Pancreas (tissue), 10 donors: Measurements from ENCODE around the gene MEA1. TPM values are rescaled to one million over a fixed set of nuclear protein-coding genes. Genes with fewer than 3 reads are reported as not detected.

ENCODE experiments used
- ATAC-seq, 4 donors: fragments of 200-7000 bp; cut with Tn5 transposase; one replicate each; pipeline versions ENCODE4 v1.8.0 to v1.9.1; 2020; ENCODE audit warnings: mild to moderate bottlenecking in 4 of 4, moderate library complexity in 4 of 4
- DNase-seq, 6 donors: peaks; one replicate each; pipeline ENCODE4 v3.0.0-alpha.2; 2020
- FAIRE-seq: peaks from 2 replicates; lab custom pipeline; 2012; peaks lifted over from hg19 to GRCh38; lab: Jason Lieb, UNC
- H3K27ac ChIP-seq, 4 donors: fragments of 200-600 bp; sonication (generic); 1 replicate in 3 of 4; 2 replicates in 1 of 4; pipeline versions ENCODE4 v1.5.0 to v1.8.0; 2020
- H3K27me3 ChIP-seq, 4 donors: fragments of 200-600 bp; one replicate each; pipeline ENCODE4 v1.8.0; 2021
- H3K36me3 ChIP-seq, 3 donors: fragments of 200-600 bp; sonication (generic) in 1 of 3; one replicate each; pipeline versions ENCODE4 v1.5.0 to v1.8.0; 2020 to 2021
- H3K4me1 ChIP-seq, 3 donors: fragments of 200-600 bp; one replicate each; pipeline ENCODE4 v1.8.0; 2021
- H3K4me3 ChIP-seq, 4 donors: fragments of 200-600 bp; sonication (generic) in 2 of 4; one replicate each; pipeline versions ENCODE4 v1.5.0 to v1.8.0; 2020 to 2021
- H3K9me3 ChIP-seq, 4 donors: fragments of 200-600 bp; one replicate each; pipeline ENCODE4 v1.8.0; 2021
- WGBS, 2 donors: extraction: QIAGEN DNeasy Blood & Tissue Kit; methylation state at CpG; one replicate each; pipeline ENCODE4 v1.1.7; 2013; 5-methylcytosine and 5-hydroxymethylcytosine counted together
- intact Hi-C, 3 donors: fragments of 100-400 bp; cut with DNase I; formaldehyde crosslinking; loops; one replicate each; pipeline versions ENCODE4 v1.11.1 to v1.14.2; 2022
- polyA plus RNA-seq, 2 donors: library from polyadenylated mRNA; stranded (reverse); fragments of 200-250 nt; gene quantifications; one replicate each; pipeline ENCODE4 v1.2.3, GENCODE V29; 2013
- total RNA-seq, 6 donors: library from RNA; stranded (reverse); fragmentation: NEBNext Ultra II Directional in 4 of 6; extraction: Animal tissue kit (Norgen Biotek cat#: 25700) in 4 of 6; gene quantifications; one replicate each; pipeline versions ENCODE4 v1.2.1 to v1.2.4, GENCODE V29; 2021 to 2023
- TF ChIP-seq, protein P1 (sequence below), 4 donors: fragments of 200-600 bp; sonication (generic) in 3 of 4; IDR thresholded peaks; one replicate each; pipeline versions ENCODE4 v1.5.0 to v1.8.0; 2021; ENCODE audit warnings: antibody characterized with exemption in 4 of 4
- donor health status: healthy with polysubstance abuse.
- donor health status: DM: no; HTN: no; CAD: no; lungs with moderate emphysema.
- donor health status: DM: no; HTN: no; CAD: no.
- donor health status: control.
- donor health status: control.
- donor health status: Bipolar disorder and iron deficiency.
- donor health status: DM: yes; HTN: yes; CAD: no.
- donor health status: DM: no; HTN: no; CAD: no.
- donor health status: DM: no; HTN: no; CAD: no.
- donor health status: DM: yes; HTN: yes; CAD: no.

MEA1 gene
- total and polyA plus RNA-seq, 8 donors, result 16.5 to 48.7 (median 24.6) TPM

DNA sequence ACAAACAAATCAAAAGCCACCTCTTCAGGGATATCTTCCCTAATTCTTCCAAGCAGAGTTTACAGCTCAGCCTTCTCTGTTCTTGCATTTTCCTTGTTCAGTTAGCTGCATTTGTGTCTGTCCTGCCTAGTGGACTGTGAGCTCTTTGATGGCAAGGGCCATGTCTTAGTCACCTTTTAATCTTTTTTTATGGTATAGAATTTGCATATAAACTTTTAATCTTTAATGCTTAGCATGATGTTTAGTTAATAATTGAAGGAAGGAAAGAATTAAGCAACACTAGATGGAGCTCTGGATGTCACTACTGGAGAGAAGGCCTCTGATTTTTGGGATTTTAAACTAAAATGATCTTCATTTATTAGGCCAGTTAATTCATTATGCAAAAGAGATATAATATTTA is 17.2 kb downstream of the MEA1 start:
- H3K36me3 ChIP-seq, result no peaks in the 10 kb centered on the region
- ATAC-seq (no peak), DNase-seq (no peak), FAIRE-seq (no peak)
- H3K9me3 ChIP-seq, result no peaks in the 10 kb centered on the region
- no peaks in the 10 kb centered on the region for H3K4me1 ChIP-seq
- TF ChIP-seq, protein P1, sequence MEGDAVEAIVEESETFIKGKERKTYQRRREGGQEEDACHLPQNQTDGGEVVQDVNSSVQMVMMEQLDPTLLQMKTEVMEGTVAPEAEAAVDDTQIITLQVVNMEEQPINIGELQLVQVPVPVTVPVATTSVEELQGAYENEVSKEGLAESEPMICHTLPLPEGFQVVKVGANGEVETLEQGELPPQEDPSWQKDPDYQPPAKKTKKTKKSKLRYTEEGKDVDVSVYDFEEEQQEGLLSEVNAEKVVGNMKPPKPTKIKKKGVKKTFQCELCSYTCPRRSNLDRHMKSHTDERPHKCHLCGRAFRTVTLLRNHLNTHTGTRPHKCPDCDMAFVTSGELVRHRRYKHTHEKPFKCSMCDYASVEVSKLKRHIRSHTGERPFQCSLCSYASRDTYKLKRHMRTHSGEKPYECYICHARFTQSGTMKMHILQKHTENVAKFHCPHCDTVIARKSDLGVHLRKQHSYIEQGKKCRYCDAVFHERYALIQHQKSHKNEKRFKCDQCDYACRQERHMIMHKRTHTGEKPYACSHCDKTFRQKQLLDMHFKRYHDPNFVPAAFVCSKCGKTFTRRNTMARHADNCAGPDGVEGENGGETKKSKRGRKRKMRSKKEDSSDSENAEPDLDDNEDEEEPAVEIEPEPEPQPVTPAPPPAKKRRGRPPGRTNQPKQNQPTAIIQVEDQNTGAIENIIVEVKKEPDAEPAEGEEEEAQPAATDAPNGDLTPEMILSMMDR (IDR thresholded peaks at IDR 0.05), result no peak
- H3K4me3 ChIP-seq, result no peak overlapping the region
- intact Hi-C loops, result no loop called here
- H3K27me3 ChIP-seq, result no peaks in the 10 kb centered on the region
- no peak overlapping the region for H3K27ac ChIP-seq

DNA sequence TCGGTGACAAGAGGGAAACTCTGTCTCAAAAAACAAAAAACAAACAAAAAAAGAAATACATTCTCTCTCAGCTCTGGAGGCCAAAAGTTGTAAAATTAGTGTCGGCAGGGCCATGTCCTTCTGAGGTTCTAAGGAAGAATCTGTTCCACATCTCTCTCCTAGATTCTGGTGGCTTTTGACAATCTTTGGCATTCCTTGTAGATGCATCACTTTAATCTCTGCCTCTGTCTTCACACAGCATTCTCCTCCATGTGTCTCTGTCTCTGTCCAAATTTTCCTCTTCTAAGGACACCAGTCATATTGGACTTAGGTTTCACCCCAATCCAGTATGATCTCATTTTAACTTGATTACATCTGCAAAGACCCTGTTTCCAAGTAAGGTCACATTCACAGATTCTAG is 20.3 kb downstream of the MEA1 start:
- Histone ChIP-seq H3K4me3 (no peak overlapping the region), H3K27me3 (no peaks in the 10 kb centered on the region), H3K9me3 (no peaks in the 10 kb centered on the region), H3K36me3 (no peaks in the 10 kb centered on the region), H3K27ac (no peak overlapping the region), H3K4me1 (no peaks in the 10 kb centered on the region)
- 89 to 100% methylated on average over 2 of the region's 2 CpGs for WGBS, 2 donors
- DNase-seq (no peak), ATAC-seq (no peak), FAIRE-seq (no peak)
- intact Hi-C loops, result no loop called here
- TF ChIP-seq, protein P1 (IDR thresholded peaks at IDR 0.05), result no peak

DNA sequence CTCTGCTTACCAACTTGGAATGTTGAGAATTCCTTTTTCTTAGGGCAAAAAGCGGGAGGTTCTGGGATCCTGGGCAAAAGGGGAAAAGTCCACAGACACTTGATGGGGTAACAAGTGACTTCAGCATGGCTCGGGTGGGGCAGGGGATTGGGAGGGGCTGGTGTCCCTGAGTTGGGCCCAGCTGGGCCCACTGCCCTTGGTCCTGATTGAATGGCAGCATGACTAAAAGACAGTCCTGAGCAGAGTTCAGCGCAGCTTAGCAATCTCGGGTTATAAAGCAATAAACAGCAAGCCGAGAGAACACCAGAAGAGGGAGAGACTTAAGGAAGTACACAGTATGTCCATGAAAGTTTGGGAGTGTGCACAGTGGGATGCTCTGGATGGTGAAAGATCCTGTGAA is 23.8 kb downstream of the MEA1 start:
- FAIRE-seq (no peak), DNase-seq (no peak), ATAC-seq (no peak)
- peaks cover 0 to 7% (median 0%) of the 10 kb centered on the region in 3 donors for H3K4me1 ChIP-seq
- H3K27me3 ChIP-seq, result no peaks in the 10 kb centered on the region
- H3K9me3 ChIP-seq, result no peaks in the 10 kb centered on the region
- intact Hi-C loops, result no loop called here
- no peak overlapping the region for H3K27ac ChIP-seq
- no peaks in the 10 kb centered on the region for H3K36me3 ChIP-seq
- WGBS, 2 donors, result 87 to 96% methylated on average over 5 of the region's 5 CpGs
- TF ChIP-seq, protein P1 (IDR thresholded peaks at IDR 0.05), result no peak
- no peak overlapping the region for H3K4me3 ChIP-seq

DNA sequence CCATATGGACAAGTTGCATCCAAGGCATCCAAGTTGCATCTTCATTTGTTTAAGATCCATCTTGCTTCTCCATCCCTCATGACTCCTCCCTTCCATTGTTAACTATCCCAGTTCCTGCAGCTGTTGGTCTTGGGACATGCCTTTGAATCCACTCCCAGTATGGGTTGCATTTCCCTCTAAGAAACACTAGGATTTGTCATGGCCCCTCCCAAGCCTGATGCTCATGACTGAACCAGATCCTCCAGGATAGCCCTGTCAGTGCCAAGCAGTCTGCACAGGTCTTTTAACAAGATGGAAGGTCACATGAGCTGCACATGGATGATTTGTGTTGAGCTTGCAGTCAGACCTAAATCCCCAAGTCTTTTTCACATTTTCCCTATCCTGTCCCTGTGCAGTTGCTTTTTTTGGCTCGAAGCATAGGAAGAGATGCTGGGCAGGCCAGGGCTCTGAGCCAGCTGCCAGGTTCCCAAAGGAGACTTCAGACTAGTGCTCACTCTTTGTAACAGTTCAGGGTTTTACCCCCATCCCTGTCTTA is 25.2 kb downstream of the MEA1 start:
- Histone ChIP-seq H3K9me3 (no peaks in the 10 kb centered on the region), H3K4me1 (peaks cover 0 to 7% (median 0%) of the 10 kb centered on the region in 3 donors), H3K4me3 (no peak overlapping the region), H3K27ac (no peak overlapping the region), H3K27me3 (no peaks in the 10 kb centered on the region), H3K36me3 (no peaks in the 10 kb centered on the region)
- ATAC-seq, result no peak
- no peak for FAIRE-seq
- 19 to 25% methylated on average over 1 of the region's 1 CpG for WGBS, 2 donors
- DNase-seq, result no peak
- intact Hi-C loops, result no loop called here
- TF ChIP-seq, protein P1 (IDR thresholded peaks at IDR 0.05), result no peak

DNA sequence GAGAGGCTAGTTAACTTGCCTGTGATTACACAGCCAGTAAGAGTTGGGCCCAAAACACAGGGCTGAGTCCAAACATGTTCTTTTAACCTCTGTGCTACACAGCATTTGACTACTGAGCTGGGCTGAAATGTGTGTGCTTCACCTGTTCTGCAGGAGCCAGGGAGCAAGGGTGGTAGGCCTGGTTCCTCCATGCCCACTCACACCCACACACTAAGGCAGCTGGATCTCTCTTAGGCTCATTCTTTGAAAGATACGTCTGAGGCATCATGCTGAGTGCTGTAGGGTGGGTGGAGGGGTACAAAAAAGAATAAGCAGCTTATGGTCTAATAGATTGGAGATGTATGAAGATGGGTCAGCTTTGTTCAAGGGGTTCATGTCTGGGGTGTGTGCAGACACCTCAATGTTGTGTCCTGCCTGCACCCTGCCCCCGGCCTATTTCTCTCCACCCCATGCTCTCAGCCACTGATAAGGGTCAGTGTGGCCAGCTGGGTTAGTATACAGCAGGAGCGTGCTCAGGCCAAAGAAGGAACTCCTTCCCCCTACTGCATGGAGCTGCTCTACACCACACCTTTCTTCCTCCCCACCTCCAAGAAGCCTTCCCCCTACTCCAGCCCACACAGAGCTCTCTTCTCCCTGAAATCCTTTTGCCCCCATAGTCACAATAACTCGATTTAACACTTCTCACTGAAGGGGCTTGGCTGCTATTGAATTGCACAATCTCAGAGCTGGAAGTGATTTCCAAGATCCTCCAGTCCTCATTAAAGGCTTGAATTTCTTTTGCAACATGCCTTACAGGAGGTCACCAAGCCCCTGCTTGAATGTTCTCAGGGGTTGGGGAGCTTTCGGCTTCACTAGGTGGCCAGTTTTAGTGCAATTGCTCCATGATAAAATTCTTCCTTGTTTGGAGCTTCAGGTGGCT is 26.0 kb downstream of the MEA1 start:
- Histone ChIP-seq H3K27ac (no peak overlapping the region), H3K4me1 (peaks cover 0 to 7% (median 0%) of the 10 kb centered on the region in 3 donors), H3K27me3 (no peaks in the 10 kb centered on the region), H3K9me3 (no peaks in the 10 kb centered on the region), H3K36me3 (no peaks in the 10 kb centered on the region), H3K4me3 (no peak overlapping the region)
- FAIRE-seq, result no peak
- no peak for ATAC-seq
- 56 to 69% methylated on average over 5 of the region's 5 CpGs for WGBS, 2 donors
- intact Hi-C loops, result no loop called here
- TF ChIP-seq, protein P1 (IDR thresholded peaks at IDR 0.05), result no peak
- DNase-seq, result no peak
